HK-2 (cell line): ENCODE results near the gene DYNC1I1.

Experiments
- DNase-seq: peaks from one replicate; pipeline ENCODE4 v3.0.0-alpha.2; 2018; ENCODE audit not compliant: unreplicated experiment

DYNC1I1 gene

GRCh38 chr7:96023387-96023786 lies 251.0 kb downstream of the DYNC1I1 start:
- DNase-seq, result no peak

GRCh38 chr7:96026010-96026409 lies 253.7 kb downstream of the DYNC1I1 start:
- DNase-seq, result no peak

GRCh38 chr7:96026611-96027010 lies 254.3 kb downstream of the DYNC1I1 start:
- DNase-seq, result no peak

- no peak for DNase-seq
Measured at GRCh38 chr7:96028729-96029128, 256.4 kb downstream of the DYNC1I1 start.

GRCh38 chr7:96033009-96033598 lies 260.8 kb downstream of the DYNC1I1 start:
- no peak for DNase-seq

GRCh38 chr7:96034940-96035727 lies 262.8 kb downstream of the DYNC1I1 start:
- DNase-seq, result no peak

- DNase-seq, result no peak
Measured at GRCh38 chr7:96040250-96040772, 268.0 kb downstream of the DYNC1I1 start.

- DNase-seq, result no peak
Measured at GRCh38 chr7:96041171-96041570, 268.8 kb downstream of the DYNC1I1 start.

- no peak for DNase-seq
Measured at GRCh38 chr7:96045181-96045580, 272.8 kb downstream of the DYNC1I1 start.

GRCh38 chr7:96045919-96046318 lies 273.6 kb downstream of the DYNC1I1 start:
- no peak for DNase-seq

GRCh38 chr7:96052289-96052688 lies 279.9 kb downstream of the DYNC1I1 start:
- no peak for DNase-seq

GRCh38 chr7:96052860-96053470 lies 280.6 kb downstream of the DYNC1I1 start:
- no peak for DNase-seq

GRCh38 chr7:96055717-96056116 lies 283.4 kb downstream of the DYNC1I1 start:
- DNase-seq, result no peak

- no peak for DNase-seq
Measured at GRCh38 chr7:96059075-96059474, 286.7 kb downstream of the DYNC1I1 start.

- no peak for DNase-seq
Measured at GRCh38 chr7:96061009-96061408, 288.7 kb downstream of the DYNC1I1 start.

GRCh38 chr7:96061844-96062243 lies 289.5 kb downstream of the DYNC1I1 start:
- DNase-seq, result no peak

- DNase-seq, result no peak
Measured at GRCh38 chr7:96067321-96067720, 295.0 kb downstream of the DYNC1I1 start.

GRCh38 chr7:96069401-96069800 lies 297.0 kb downstream of the DYNC1I1 start:
- DNase-seq, result no peak

- no peak for DNase-seq
Measured at GRCh38 chr7:96074871-96075270, 302.5 kb downstream of the DYNC1I1 start.

GRCh38 chr7:96075510-96076349 lies 303.4 kb downstream of the DYNC1I1 start:
- DNase-seq, result peak; percentile 50

- DNase-seq, result no peak
Measured at GRCh38 chr7:96076350-96076707, 304.0 kb downstream of the DYNC1I1 start.

GRCh38 chr7:96080027-96080426 lies 307.7 kb downstream of the DYNC1I1 start:
- DNase-seq, result no peak
